Measurements from ENCODE around the gene MFN2. TPM values are rescaled to one million over a fixed set of nuclear protein-coding genes. Genes with fewer than 3 reads are reported as not detected.

The MFN2 gene
- total RNA-seq, 1 experiment from 2014 or later = 56.8 TPM

GRCh38 chr1:12015001-12015491 lies 34.8 kb downstream of the MFN2 start (continued):
- no peak for TF ChIP-seq AR (CRISPR knock-in tag; IDR thresholded peaks at IDR 0.05)
- no peak for TF ChIP-seq ZBTB43 (CRISPR knock-in tag; IDR thresholded peaks at IDR 0.05)

GRCh38 chr1:12015499-12015898 lies 35.3 kb downstream of the MFN2 start:
- POLR2A ChIA-PET = no interaction called here
- H3K4me3 Mint-ChIP-seq = no peak overlapping the region
- no peak for ATAC-seq

More at GRCh38 chr1:12015499-12015898, 35.3 kb downstream of the MFN2 start:
- Mint-ChIP-seq H3K4me1 (peaks cover 11% of the 10 kb centered on the region), H3K9me3 (no peaks in the 10 kb centered on the region), H3K27me3 (ENCODE audit: low read depth) (no peaks in the 10 kb centered on the region; the same call in 1 of the 2 replicates), H3K27ac (0 out of 2 replicates have a peak overlapping the region, but pooled peaks have one; percentile 14), H3K36me3 (peaks cover 13% of the 10 kb centered on the region)
- no peak for DNase-seq (ENCODE audit: low spot score)
- TF ChIP-seq ZNF671 (CRISPR knock-in tag; IDR thresholded peaks at IDR 0.05) = no peak
- TF ChIP-seq ZNF423 (CRISPR knock-in tag; IDR thresholded peaks at IDR 0.05) = no peak
- TF ChIP-seq ARID4B (CRISPR knock-in tag; IDR thresholded peaks at IDR 0.05; ENCODE audit: borderline replicate concordance) = no peak
- no peak for TF ChIP-seq ZNF416 (CRISPR knock-in tag; IDR thresholded peaks at IDR 0.05)
- no peak for TF ChIP-seq SP1 (CRISPR knock-in tag; conservative IDR thresholded peaks at IDR 0.05)
- TF ChIP-seq MLX (CRISPR knock-in tag; IDR thresholded peaks at IDR 0.05) = no peak
- TF ChIP-seq JUN (CRISPR knock-in tag; IDR thresholded peaks at IDR 0.05) = no peak
- no peak for TF ChIP-seq ZBTB43 (CRISPR knock-in tag; IDR thresholded peaks at IDR 0.05)
- TF ChIP-seq NFYB (CRISPR knock-in tag; conservative IDR thresholded peaks at IDR 0.05; ENCODE audit: low read depth) = no peak
- no peak for TF ChIP-seq PRRX2 (CRISPR knock-in tag; IDR thresholded peaks at IDR 0.05)
- no peak for TF ChIP-seq TEAD4 (CRISPR knock-in tag; IDR thresholded peaks at IDR 0.05)
- no peak for TF ChIP-seq ZNF138 (CRISPR knock-in tag; conservative IDR thresholded peaks at IDR 0.05)
- CTCF ChIA-PET = interaction anchor here (0.6 kb wide), 1 partner anchor 90 kb away, joined by 3 read pairs; no protein-coding TSS in a partner anchor
